ENCODE results near the gene ERAL1.

The ERAL1 gene

DNA sequence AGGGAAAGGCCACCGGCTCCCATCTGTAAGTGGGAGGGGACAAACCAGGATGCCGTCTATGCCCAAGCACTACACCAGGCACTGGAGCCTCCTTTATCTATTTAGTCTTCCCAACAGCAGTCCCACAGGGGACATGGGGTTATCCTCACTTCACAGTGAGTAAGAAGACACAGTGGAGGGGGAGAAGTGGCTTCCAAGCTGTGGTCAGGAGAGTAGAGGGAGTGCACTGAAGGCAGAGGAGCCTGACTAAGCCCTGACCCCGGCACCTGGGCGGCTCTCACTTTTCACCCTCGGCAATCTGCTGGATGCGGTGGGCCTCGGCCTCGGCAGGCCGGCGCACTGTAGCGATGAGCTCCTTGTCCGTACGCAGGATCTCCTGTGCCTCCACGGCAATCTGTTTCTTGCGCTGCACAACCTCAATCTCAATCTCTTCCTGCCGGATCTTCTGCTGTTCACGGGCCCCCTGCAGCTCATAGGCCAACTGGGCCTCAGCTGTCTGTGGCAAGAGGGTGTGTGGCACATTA is 26.8 kb downstream of the ERAL1 start:
- TF ChIP-seq REST (IDR thresholded peaks at IDR 0.05; ENCODE audit: insufficient read depth in 1 of 2, low read depth in 2 of 2, low read length in 2 of 2) (no peak), POLR2AphosphoS5 (IDR thresholded peaks at IDR 0.05; ENCODE audit: low read depth, low read length) (no peak), TAF1 (IDR thresholded peaks at IDR 0.05; ENCODE audit: borderline replicate concordance, insufficient read depth, low read length) (no peak), SIN3A (IDR thresholded peaks at IDR 0.05; ENCODE audit: borderline replicate concordance, insufficient read depth, low read length) (no peak), FOXP2 (optimal IDR thresholded peaks at IDR 0.05; ENCODE audit: borderline replicate concordance, extremely low read depth, extremely low read length, insufficient read depth) (no peak)

DNA sequence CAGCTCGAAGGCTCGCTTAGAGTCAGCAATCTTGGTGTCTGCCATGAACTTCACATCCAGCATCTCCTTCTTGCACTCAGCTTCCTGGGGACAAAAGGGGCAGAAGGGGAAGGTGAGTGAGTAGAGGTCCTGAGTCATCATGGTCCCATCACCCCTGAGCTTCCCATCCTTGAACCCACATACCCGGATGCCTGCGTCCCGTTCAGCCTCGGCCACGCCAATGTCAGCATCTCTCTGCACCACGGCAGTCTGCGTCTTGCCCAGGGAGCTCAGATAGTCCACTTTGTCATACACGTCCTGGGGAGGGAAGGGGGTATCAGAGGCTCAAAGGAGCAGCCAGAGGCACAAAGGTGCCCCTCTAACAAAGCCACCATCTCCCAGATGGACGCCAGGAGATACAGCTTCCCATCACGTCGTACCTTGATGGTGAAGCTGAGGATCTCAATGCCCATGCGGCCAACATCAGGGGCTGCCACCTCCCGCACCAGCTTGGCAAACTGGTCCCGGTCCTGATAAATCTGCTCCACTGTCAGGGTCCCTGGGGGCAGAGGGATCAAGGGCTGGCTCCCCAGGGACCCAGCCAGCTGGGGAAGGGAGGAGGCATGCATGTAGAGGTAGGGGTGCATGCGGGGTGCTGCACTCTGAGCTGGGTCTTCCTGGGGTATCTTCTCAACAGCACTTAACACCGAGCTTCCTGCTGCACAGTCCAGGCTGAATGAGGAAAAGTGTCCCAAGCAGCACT is 27.5 kb downstream of the ERAL1 start:
- TF ChIP-seq FOXP2 (optimal IDR thresholded peaks at IDR 0.05; ENCODE audit: borderline replicate concordance, extremely low read depth, extremely low read length, insufficient read depth) (no peak), REST (IDR thresholded peaks at IDR 0.05; ENCODE audit: insufficient read depth in 1 of 2, low read depth in 2 of 2, low read length in 2 of 2) (no peak), POLR2AphosphoS5 (IDR thresholded peaks at IDR 0.05; ENCODE audit: low read depth, low read length) (no peak), TAF1 (IDR thresholded peaks at IDR 0.05; ENCODE audit: borderline replicate concordance, insufficient read depth, low read length) (no peak)

GRCh38 chr17:28883967-28884702 is 29.3 kb downstream of the ERAL1 start:
- TF ChIP-seq FOXP2 (optimal IDR thresholded peaks at IDR 0.05; ENCODE audit: borderline replicate concordance, extremely low read depth, extremely low read length, insufficient read depth) (no peak), TAF1 (IDR thresholded peaks at IDR 0.05; ENCODE audit: borderline replicate concordance, insufficient read depth, low read length) (no peak), REST (IDR thresholded peaks at IDR 0.05; ENCODE audit: insufficient read depth in 1 of 2, low read depth in 2 of 2, low read length in 2 of 2) (no peak), SIN3A (IDR thresholded peaks at IDR 0.05; ENCODE audit: borderline replicate concordance, insufficient read depth, low read length) (no peak), POLR2AphosphoS5 (IDR thresholded peaks at IDR 0.05; ENCODE audit: low read depth, low read length) (no peak; the same call in 1 of the 2 replicates)

DNA sequence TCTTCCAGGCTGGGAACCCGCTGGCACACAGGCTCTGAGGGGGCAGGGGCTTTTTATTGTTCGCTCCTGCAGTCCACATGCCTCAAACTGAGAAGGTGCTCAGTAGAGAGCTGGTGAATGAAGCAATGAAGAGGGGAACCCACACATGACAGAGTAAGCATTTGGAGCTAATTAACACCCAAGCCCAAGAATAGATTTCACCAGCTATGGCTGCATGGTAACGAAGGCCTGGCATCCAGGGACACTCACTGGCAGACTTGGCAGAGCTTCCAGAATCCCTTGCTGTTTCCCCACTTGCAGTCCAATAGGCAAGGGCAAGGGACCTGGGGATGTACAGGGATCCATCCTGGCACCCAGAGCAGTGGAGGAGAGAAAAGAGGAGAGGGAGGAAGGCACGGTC is 30.5 kb downstream of the ERAL1 start:
- TF ChIP-seq SIN3A (IDR thresholded peaks at IDR 0.05; ENCODE audit: borderline replicate concordance, insufficient read depth, low read length) (no peak), REST (IDR thresholded peaks at IDR 0.05; ENCODE audit: insufficient read depth in 1 of 2, low read depth in 2 of 2, low read length in 2 of 2) (no peak), POLR2AphosphoS5 (IDR thresholded peaks at IDR 0.05; ENCODE audit: low read depth, low read length) (no peak), TAF1 (IDR thresholded peaks at IDR 0.05; ENCODE audit: borderline replicate concordance, insufficient read depth, low read length) (no peak), FOXP2 (optimal IDR thresholded peaks at IDR 0.05; ENCODE audit: borderline replicate concordance, extremely low read depth, extremely low read length, insufficient read depth) (no peak)
